Neural progenitor cell (in vitro differentiated cells): ENCODE measurements around the gene NEURL1. TPM values are rescaled to one million over a fixed set of nuclear protein-coding genes. Genes with fewer than 3 reads are reported as not detected.
A peak's percentile ranks its signal among the peaks of the same experiment; 100 is the strongest.

ENCODE experiments used
- DNase-seq: peaks from one replicate; pipeline ENCODE4 v3.0.0-alpha.2; 2016; ENCODE audit warnings: low spot score
- H2AFZ ChIP-seq: fragments of 200-600 bp; sonication (generic); replicated peaks from 2 replicates; pipeline ENCODE4 v1.6.1; 2016; ENCODE audit warnings: antibody characterized with exemption
- H3F3A ChIP-seq: fragments of 200-600 bp; sonication (generic); 2 replicates; pipeline ENCODE4 v1.6.1; 2016; ENCODE audit warnings: antibody characterized with exemption, low read depth
- H3K27ac ChIP-seq: fragments of 200-600 bp; sonication (generic); 2 replicates; pipeline ENCODE4 v1.5.1; 2016; ENCODE audit warnings: mild to moderate bottlenecking
- H3K27me3 ChIP-seq: fragments of 200-600 bp; sonication (generic); 2 replicates; pipeline ENCODE4 v1.6.1; 2016; ENCODE audit warnings: mild to moderate bottlenecking, moderate library complexity
- H3K36me3 ChIP-seq: fragments of 200-600 bp; sonication (generic); 2 replicates; pipeline ENCODE4 v1.5.1; 2016
- H3K4me1 ChIP-seq: fragments of 200-600 bp; sonication (generic); 2 replicates; pipeline ENCODE4 v1.6.1; 2016; ENCODE audit warnings: mixed run types
- H3K4me2 ChIP-seq: fragments of 200-600 bp; sonication (generic); 2 replicates; pipeline ENCODE4 v1.6.1; 2016
- H3K4me3 ChIP-seq: fragments of 200-600 bp; sonication (generic); 2 replicates; pipeline ENCODE4 v1.5.1; 2016
- H3K79me2 ChIP-seq: fragments of 200-600 bp; sonication (generic); 2 replicates; pipeline ENCODE4 v1.6.1; 2016; ENCODE audit warnings: low read depth
- H3K9ac ChIP-seq: fragments of 200-600 bp; sonication (generic); 2 replicates; pipeline ENCODE4 v1.6.1; 2016
- H3K9me3 ChIP-seq: fragments of 200-600 bp; sonication (generic); 2 replicates; pipeline ENCODE4 v1.5.1; 2016; ENCODE audit warnings: low read depth
- H4K20me1 ChIP-seq: fragments of 200-600 bp; sonication (generic); 2 replicates; pipeline ENCODE4 v1.6.1; 2016; ENCODE audit warnings: low read depth
- H3K27ac Mint-ChIP-seq: 3 replicates; pipeline ENCODE4 v1.8.0; 2021; ENCODE audit warnings: mixed read lengths
- H3K27me3 Mint-ChIP-seq: 2 replicates; pipeline ENCODE4 v1.8.0; 2022; ENCODE audit warnings: low read depth, mild to moderate bottlenecking, inconsistent platforms, moderate library complexity, mixed read lengths; ENCODE audit not compliant: insufficient read depth
- H3K36me3 Mint-ChIP-seq: 3 replicates; pipeline ENCODE4 v1.8.0; 2021; ENCODE audit warnings: mixed read lengths
- H3K4me1 Mint-ChIP-seq: 3 replicates; pipeline ENCODE4 v1.8.0; 2021; ENCODE audit warnings: mixed read lengths
- H3K4me3 Mint-ChIP-seq: 3 replicates; pipeline ENCODE4 v1.8.0; 2021; ENCODE audit warnings: mild to moderate bottlenecking, moderate library complexity, mixed read lengths
- H3K9me3 Mint-ChIP-seq: 3 replicates; pipeline ENCODE4 v1.8.0; 2020; ENCODE audit warnings: mixed read lengths
- CTCF ChIP-seq: fragments of 200-600 bp; sonication (generic); IDR thresholded peaks from 2 replicates; pipeline ENCODE4 v1.5.1; 2017; ENCODE audit warnings: antibody characterized with exemption, mild to moderate bottlenecking
- EZH2 ChIP-seq: fragments of 200-600 bp; sonication (generic); IDR thresholded peaks from 2 replicates; pipeline ENCODE4 v1.6.1; 2017; ENCODE audit warnings: antibody characterized with exemption, mild to moderate bottlenecking, moderate library complexity
- EZH2phosphoT487 ChIP-seq: fragments of 200-600 bp; sonication (generic); IDR thresholded peaks from 2 replicates; pipeline ENCODE4 v1.6.1; 2017; ENCODE audit warnings: antibody characterized with exemption
- total RNA-seq: library from RNA; depleted of rRNA; stranded (reverse); fragments of >200 nt; gene quantifications from 2 replicates; pipeline ENCODE4 v1.2.3, GENCODE V29; 2015; ENCODE audit warnings: low replicate concordance

Gene NEURL1
- total RNA-seq, 1 donor from 2014 or later, result 0.06 TPM

GRCh38 chr10:103463499-103463898, 30.0 kb upstream of the NEURL1 start:
- TF ChIP-seq EZH2 (no peak), CTCF (no peak), EZH2phosphoT487 (no peak)
- DNase-seq, result no peak
- no peaks in the 10 kb centered on the region for H3K79me2 ChIP-seq

GRCh38 chr10:103465411-103466179, 27.9 kb upstream of the NEURL1 start:
- H3K4me3 Mint-ChIP-seq, result no peak overlapping the region
- H3K4me1 Mint-ChIP-seq, result peaks cover 3% of the 10 kb centered on the region
- Histone ChIP-seq H3F3A (no peaks in the 10 kb centered on the region), H3K27ac (no peak overlapping the region), H4K20me1 (no peaks in the 10 kb centered on the region), H2AFZ (no peak overlapping the region), H3K79me2 (no peaks in the 10 kb centered on the region), H3K36me3 (no peaks in the 10 kb centered on the region), H3K9ac (no peak overlapping the region), H3K4me1 (no peaks in the 10 kb centered on the region), H3K27me3 (no peaks in the 10 kb centered on the region), H3K4me2 (no peak overlapping the region), H3K4me3 (no peak overlapping the region), H3K9me3 (no peaks in the 10 kb centered on the region)
- no peak for DNase-seq
- H3K36me3 Mint-ChIP-seq, result no peaks in the 10 kb centered on the region
- H3K9me3 Mint-ChIP-seq, result no peaks in the 10 kb centered on the region
- TF ChIP-seq EZH2phosphoT487, result no peak
- TF ChIP-seq CTCF, result no peak
- no peak for TF ChIP-seq EZH2
- no peak overlapping the region for H3K27ac Mint-ChIP-seq
- H3K27me3 Mint-ChIP-seq, result peaks cover 6% of the 10 kb centered on the region

More at GRCh38 chr10:103463499-103463898, 30.0 kb upstream of the NEURL1 start:
- Mint-ChIP-seq H3K27me3 (peaks cover 4% of the 10 kb centered on the region), H3K27ac (no peak overlapping the region), H3K9me3 (no peaks in the 10 kb centered on the region), H3K4me3 (no peak overlapping the region), H3K36me3 (no peaks in the 10 kb centered on the region), H3K4me1 (peaks cover 16% of the 10 kb centered on the region)
- no peak overlapping the region for H2AFZ ChIP-seq
- H4K20me1 ChIP-seq, result no peaks in the 10 kb centered on the region
- no peaks in the 10 kb centered on the region for H3K36me3 ChIP-seq
- no peak overlapping the region for H3K27ac ChIP-seq
- no peaks in the 10 kb centered on the region for H3F3A ChIP-seq
- H3K4me1 ChIP-seq, result peaks cover 4% of the 10 kb centered on the region
- no peaks in the 10 kb centered on the region for H3K9me3 ChIP-seq
- no peak overlapping the region for H3K9ac ChIP-seq
- H3K4me2 ChIP-seq, result no peak overlapping the region
- no peaks in the 10 kb centered on the region for H3K27me3 ChIP-seq
- no peak overlapping the region for H3K4me3 ChIP-seq

DNA sequence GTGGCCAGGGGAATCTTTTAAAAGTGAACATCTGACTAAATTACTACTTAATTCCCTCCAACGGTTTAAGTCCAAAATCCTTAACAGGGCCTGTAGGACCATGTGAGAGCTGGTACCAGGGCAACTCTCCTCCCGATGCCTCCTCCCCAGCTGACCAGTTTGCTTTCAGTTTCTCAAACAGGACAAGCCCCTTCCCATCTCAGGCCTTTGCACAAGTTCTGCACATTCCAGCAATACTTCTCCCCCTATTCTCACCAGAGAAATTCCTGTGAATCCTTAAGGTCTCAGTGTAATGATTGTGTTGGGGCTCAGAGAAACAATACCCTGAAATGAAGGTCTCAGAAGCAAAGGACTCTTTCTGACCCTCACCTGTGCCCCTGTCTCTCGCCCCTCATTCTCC, 26.8 kb upstream of the NEURL1 start:
- no peaks in the 10 kb centered on the region for H3F3A ChIP-seq
- Mint-ChIP-seq H3K4me3 (no peak overlapping the region), H3K4me1 (peaks cover 7% of the 10 kb centered on the region), H3K27me3 (peaks cover 6% of the 10 kb centered on the region), H3K27ac (peak overlapping the region; percentile 7), H3K36me3 (no peaks in the 10 kb centered on the region), H3K9me3 (no peaks in the 10 kb centered on the region)
- TF ChIP-seq CTCF (no peak), EZH2 (no peak), EZH2phosphoT487 (no peak)
- no peak overlapping the region for H2AFZ ChIP-seq
- no peaks in the 10 kb centered on the region for H3K9me3 ChIP-seq
- no peak overlapping the region for H3K9ac ChIP-seq
- H3K27ac ChIP-seq, result no peak overlapping the region
- H4K20me1 ChIP-seq, result no peaks in the 10 kb centered on the region
- H3K36me3 ChIP-seq, result no peaks in the 10 kb centered on the region
- no peaks in the 10 kb centered on the region for H3K27me3 ChIP-seq
- DNase-seq, result no peak
- no peaks in the 10 kb centered on the region for H3K4me1 ChIP-seq
- no peak overlapping the region for H3K4me3 ChIP-seq
- no peaks in the 10 kb centered on the region for H3K79me2 ChIP-seq
- no peak overlapping the region for H3K4me2 ChIP-seq
